TTC549 (cell line): Measurements from ENCODE around the gene TMSB10.
A peak's percentile ranks its signal among the peaks of the same experiment; 100 is the strongest.
"Not testable (repeated sequence)": the region's sequence is repeated elsewhere in the genome, so short reads cannot be mapped to it uniquely, and the experiment has no call there.

Experiments
- FAIRE-seq: peaks from 2 replicates; lab custom pipeline; 2012; peaks lifted over from hg19 to GRCh38; lab: Jason Lieb, UNC

The TMSB10 gene

DNA sequence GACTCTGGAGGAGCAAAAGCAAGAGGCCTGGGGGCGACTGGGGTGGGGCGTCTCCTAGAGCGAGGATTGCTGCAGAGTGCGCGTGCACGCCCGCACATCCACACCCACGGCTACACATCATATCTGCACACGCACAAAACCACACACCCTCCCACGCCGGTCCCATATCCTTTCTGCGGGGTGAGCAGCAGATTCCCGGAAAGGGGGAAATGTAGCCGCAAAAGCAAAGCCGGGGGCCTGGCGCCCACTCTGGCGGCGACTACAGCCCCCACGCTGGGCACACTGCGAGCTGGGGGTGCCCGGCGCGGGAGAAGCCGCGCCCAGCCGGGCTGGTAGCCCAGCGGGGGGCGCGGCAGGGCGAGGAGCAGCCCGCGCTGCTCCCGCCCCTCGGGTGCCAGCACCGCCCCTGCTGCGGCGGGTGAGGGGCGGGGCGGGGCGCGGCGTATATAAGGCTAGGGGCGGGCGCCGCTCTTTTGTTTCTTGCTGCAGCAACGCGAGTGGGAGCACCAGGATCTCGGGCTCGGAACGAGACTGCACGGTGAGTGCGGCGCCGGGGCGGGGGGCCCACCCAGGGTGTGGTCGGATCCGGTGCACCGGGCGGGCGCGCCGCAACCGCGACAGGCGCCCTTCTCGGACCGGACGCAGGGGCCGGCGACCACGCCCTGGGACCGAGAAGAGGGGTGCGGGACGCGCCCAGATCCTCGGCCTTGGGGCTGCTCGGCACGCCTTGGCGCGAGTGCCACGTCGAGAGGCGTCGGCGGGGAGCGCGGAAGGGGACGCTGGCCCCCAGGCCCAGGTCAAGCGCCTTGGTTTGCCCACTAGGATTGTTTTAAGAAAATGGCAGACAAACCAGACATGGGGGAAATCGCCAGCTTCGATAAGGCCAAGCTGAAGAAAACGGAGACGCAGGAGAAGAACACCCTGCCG, at the start of gene TMSB10:
TMSB10 (plus strand) TSS at position 476 of the 927 bp plus-strand sequence.
- no peak for FAIRE-seq

DNA sequence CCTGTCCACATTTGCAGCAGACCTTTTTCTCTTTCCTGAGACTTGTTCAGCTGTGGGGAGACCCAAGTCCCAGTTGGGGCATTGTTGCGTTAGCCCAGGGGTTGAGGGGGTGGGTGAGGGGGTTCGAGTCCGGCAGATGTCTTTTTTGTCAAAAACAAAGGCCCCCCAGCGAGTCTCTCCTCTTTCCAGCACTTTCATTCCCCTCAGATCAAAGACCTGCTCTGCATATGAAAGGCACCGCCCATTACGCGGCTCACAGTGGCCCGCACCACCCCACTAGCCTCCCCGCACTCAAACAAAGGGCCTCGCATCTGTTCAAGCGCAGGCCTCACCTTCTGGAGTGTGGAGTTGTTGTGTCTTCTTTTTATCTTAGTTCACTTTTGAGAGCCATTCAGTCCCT, 49.7 kb upstream of the TMSB10 start:
- FAIRE-seq, result no peak

DNA sequence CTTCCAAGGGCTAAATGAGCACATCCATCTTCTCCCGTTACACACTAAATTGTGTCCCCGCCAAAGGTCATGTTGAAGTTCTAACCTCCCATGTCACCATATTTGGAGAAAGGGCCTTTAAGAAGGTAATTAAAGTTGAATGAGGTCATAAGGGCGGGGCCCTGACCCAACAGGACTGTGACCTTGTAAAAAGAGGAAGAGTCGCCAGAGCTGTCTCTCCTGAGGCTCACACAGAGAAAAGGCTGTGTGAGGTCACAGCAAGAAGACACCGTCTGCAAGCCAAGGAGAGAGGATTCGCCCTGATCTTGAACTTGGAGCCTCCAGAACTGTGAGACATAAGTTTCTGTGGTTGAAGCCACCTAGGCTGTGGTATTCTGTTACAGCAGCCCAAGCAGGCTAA, 48.7 kb upstream of the TMSB10 start:
- FAIRE-seq, result no peak

DNA sequence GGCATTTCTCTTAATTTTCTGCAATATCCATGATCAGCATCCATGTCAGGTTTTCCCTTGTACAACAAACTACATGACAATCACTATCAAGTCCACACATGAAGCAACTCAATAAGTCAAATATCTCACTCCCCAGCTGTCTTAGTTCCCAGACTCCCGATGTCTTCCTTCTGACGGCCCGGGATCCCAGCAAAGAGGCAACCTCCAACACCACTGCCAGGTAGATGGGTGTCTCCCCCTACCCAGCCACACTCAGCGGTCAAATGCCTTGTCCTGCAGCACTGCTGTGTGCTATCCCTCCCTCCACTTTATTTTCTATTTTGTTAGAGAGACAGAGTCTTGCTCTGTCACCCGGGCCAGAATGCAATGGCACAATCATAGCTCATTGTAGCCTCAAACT, 47.9 kb upstream of the TMSB10 start:
- no peak for FAIRE-seq

DNA sequence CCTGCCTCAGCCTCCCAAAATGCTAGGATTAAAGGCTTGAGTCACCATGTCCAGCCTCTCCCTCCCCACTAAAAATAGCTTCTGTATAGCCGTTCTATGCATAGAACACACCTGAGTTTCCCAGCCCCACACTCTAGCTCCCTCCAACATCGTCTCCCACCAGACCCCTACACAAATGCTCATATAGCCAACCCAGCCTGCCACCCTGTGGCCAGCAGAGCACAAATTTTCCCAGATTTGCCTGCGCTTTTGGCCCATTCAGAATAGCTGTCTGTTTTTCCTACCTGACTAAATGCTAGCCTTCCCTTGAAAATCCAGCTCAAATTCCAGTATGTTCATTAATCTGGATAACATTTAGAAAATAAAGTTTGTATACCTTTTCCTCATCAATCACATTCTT, 47.3 kb upstream of the TMSB10 start:
- FAIRE-seq, result no peak

DNA sequence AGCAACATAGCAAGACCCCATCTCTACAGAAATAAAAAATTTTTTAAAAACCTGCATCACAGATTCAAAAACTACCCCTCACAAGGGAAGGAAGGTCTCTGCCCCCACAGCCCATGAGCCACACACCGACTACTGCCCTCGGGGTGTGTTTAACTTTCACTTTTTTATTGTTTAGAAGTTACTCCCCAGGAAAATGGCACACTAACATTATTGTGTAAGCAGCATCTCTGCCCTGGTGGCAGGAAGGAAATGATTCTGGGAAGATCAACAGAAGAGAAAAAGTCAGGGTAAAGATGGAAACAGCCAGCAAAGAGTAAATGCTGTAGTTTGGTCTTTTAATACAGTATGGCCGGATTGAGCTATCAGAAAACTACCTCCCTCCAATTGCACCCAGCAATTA, 46.5 kb upstream of the TMSB10 start:
- no peak for FAIRE-seq

DNA sequence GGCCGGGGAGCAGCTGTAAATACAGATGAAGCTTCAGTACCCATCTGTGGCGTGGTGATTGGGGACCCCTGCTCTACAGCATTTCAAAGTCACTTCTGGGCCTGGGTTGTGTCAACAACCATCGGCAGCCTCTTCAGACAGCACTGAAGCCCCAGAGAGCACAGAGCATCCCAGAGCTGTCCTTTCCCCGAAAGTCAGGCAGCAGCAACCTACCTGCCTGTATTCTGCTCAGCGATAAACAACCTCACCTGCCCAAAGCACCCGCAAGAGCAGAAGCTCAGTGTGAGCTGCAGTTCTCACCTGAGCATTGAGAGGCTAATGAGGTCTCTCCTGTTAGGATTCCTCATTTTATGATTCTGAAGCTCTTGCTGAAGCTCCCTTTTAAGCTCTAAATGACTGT, 43.9 kb upstream of the TMSB10 start:
- FAIRE-seq, result no peak

DNA sequence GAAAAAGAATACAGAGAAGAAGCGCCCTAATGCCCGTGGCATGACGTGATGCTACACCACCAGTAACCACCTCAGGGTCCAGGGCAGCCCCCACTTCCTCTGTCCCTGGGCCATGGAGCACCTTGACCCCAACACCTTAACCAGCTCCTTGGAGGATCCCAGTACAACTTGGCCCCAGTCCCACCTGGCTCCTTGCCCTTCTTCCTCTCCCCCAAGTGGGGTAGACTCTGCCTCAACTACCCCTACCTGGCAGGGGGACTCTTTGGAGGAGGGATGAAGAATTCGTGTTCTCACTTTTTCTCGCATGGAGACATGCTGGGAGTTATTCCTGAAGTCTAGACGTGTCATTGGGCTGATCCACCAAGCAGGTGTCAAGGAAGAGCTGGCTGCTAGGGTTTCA, 43.5 kb upstream of the TMSB10 start:
- FAIRE-seq, result no peak

DNA sequence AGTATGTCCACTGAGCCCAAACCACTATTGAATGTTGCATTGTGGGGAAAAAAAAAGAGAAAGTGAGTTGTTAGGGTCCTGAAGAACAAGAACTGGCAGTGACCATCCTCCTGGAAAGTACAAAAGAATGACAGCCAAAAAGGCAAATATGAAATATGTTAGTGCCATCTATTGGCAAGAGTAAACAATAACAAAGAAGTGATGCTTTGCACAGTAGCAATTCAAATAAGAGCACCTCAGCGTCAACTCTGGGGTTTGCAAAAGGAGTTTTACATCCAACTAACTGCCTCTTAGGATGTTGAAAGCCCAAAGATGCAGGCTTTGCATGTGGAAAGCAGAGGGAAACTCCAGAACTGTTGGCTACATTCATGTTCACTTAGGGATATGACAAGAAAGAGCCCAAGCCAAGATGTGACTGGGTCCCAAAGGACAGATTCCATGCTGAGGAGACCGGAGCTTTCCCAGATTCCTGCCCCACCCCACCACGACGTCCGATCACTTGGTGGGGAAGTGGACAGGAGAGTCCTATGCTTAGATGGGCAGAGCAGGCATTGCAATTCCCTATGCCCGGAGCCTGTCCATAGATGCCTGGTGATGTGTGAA, 40.2 kb upstream of the TMSB10 start:
- FAIRE-seq, result peak; percentile 53

DNA sequence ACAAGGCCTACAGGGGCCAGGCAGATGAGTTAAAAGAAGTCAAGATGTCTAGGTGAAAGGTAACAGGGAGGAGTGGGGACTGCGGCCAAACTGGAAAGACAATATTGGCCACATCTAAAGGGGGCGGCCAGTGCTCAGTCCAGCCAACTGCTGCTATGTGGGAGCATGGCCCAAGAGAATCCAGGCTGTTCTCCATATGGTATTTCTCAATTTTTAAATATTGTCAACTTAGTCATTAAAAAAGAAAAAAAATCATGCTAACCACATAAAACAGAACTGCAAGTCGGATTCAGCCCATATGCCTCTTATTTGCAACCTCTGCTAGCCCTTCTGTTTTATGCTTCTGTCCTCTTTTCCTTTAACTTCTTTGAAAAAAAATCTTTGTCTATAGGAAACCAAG, 39.3 kb upstream of the TMSB10 start:
- FAIRE-seq, result no peak

DNA sequence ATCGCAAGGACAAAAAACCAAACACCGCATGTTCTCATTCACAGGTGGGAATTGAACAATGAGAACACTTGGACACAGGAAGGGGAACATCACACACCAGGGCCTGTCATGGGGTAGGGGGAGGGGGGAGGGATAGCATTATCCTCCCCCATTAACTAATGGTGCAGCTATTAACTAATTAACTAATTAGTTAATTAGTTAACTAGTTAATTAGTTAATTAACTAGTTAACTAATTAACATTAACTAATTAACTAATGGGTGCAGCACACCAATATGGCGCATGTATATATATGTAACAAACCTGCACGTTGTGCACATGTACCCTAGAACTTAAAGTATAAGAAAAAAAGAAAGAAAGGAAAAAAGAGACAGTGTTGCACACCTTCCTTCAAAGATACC, 37.1 kb upstream of the TMSB10 start:
- FAIRE-seq, result not testable (repeated sequence)

- FAIRE-seq, result no peak
Measured at GRCh38 chr2:84870306-84870705, 35.1 kb upstream of the TMSB10 start.

- FAIRE-seq, result not testable (repeated sequence)
Measured at GRCh38 chr2:84872691-84873090, 32.8 kb upstream of the TMSB10 start.

- no peak for FAIRE-seq
Measured at GRCh38 chr2:84873350-84873749, 32.1 kb upstream of the TMSB10 start.

DNA sequence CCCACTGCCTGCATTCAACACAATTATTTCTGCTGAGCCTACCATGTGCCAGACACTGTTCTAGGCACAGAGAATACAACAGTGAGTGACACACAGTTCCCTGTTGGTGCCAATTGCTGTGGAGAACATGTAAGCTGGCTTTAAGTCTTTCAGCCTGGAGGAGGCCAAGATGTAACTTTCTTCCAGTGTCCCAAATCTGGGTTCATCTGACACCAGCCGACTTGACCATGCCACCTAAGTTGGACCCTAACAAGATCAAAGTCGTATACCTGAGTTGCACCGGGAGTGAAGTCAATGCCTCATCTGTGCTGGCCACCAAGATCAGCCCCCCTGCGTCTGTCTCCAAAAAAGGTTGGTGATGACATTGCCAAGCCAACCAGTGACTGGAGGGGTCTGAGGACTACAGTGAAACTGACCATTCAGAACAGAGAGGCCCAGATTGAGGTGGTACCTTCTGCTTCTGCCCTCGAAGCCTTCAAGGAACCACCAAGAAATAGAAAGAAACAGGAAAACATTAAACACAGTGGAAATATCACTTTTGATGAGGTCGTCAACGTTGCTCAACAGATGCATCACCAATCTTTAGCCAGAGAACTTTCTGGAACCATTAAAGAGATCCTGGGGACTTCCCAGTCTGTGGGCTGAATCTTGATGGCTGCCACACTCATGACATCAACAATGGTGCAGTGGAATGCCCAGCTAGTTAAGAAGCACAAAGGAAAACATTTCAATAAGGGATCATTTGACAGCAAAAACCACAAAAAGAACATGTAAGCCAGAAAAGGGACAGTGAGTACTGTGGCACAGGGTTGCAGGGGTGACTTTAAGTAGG, 30.9 kb upstream of the TMSB10 start:
- FAIRE-seq, result no peak

GRCh38 chr2:84875213-84875560, 30.3 kb upstream of the TMSB10 start:
- FAIRE-seq, result no peak

- not testable (repeated sequence) for FAIRE-seq
Measured at GRCh38 chr2:84875619-84876018, 29.8 kb upstream of the TMSB10 start.

GRCh38 chr2:84876369-84876768, 29.1 kb upstream of the TMSB10 start:
- no peak for FAIRE-seq

GRCh38 chr2:84878459-84878858, 27.0 kb upstream of the TMSB10 start:
- FAIRE-seq, result no peak

GRCh38 chr2:84878896-84879583, 26.4 kb upstream of the TMSB10 start:
- no peak for FAIRE-seq

DNA sequence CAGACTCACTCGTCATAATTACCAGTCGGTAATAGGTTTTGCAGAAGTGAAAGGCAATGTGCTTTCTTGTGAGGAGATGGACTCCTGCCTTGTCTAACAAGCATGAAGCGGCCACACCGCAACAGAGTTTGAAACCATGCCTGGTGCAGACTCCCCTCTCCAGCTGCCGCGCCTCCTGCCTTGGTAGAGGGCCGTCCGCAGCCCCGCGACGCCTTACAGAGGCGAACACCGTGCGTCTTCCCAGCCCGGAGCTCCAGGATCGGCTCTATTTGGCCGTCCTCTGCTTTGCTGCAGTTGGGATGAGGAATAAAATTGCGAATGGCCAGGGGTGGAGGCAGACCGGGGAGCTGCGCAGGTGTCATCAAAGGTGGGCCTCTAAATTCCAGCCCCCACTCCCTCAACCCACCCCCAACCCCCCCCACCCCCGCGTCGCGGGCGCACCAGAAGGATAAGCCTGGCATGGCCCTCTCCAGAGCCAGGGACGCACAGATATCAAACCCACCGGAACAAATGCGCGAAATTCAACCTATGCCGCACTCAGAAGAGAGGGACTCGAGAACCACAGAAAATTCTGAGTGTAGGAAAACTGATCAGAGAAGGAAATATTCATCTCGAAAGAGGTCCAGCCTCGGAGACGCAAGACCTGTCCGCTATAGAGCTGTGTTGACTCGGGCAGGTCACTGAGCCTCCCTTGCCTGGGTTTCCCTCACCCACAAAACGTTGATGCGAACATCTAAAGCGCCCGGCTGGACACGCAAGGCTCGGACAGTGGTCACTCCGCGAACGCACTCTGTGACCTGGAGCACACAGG, 25.7 kb upstream of the TMSB10 start:
- FAIRE-seq, result no peak

DNA sequence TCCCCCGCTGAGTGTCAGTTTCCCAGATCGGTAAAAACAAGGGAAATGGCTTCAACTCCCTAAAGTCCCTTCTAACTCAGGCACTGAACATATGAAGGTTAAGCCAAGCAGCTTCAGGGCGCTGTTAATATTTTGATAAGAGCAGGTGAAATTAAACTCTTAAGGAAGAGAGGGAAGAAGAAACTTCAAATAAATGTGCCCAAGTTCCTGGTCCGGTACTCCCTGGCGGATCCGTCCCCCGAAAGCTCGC, 25.1 kb upstream of the TMSB10 start:
- FAIRE-seq, result no peak
